ENCODE results near the gene CFLAR. TPM values are rescaled to one million over a fixed set of nuclear protein-coding genes. Genes with fewer than 3 reads are reported as not detected.

Gene CFLAR
- total and polyA plus RNA-seq, 8 donors: 34.6 to 101 (median 49.7) TPM

DNA sequence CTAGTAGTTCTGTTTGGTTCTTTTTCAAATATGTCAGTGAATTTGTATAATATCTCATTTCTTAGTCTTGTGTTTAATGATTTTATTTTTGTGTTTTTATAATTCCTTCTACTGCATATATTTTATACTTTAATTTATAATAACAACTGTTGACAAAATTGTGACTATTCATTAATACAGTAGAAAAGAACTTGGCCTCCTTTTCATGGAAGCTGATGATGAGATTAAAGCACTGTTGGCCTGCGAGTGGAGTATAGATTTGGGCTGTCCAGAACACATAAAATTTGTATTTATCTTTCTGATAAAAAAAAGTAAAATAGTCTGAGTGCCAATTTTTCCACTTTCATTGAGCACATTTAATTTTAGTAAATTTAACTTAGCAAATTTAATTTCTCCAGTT is 12.1 kb downstream of the CFLAR start:
- Histone ChIP-seq H3K27me3 (no peaks in the 10 kb centered on the region), H3K9me3 (no peaks in the 10 kb centered on the region), H3K36me3 (no peaks in the 10 kb centered on the region), H3K27ac (peak overlapping the region in 2 of 4 donors; percentile 74 to 78), H3K4me1 (peaks cover 31 to 65% (median 62%) of the 10 kb centered on the region in 3 donors), H3K4me3 (no peak overlapping the region)
- ATAC-seq: no peak
- FAIRE-seq: no peak
- DNase-seq: no peak
- TF ChIP-seq, protein P1, sequence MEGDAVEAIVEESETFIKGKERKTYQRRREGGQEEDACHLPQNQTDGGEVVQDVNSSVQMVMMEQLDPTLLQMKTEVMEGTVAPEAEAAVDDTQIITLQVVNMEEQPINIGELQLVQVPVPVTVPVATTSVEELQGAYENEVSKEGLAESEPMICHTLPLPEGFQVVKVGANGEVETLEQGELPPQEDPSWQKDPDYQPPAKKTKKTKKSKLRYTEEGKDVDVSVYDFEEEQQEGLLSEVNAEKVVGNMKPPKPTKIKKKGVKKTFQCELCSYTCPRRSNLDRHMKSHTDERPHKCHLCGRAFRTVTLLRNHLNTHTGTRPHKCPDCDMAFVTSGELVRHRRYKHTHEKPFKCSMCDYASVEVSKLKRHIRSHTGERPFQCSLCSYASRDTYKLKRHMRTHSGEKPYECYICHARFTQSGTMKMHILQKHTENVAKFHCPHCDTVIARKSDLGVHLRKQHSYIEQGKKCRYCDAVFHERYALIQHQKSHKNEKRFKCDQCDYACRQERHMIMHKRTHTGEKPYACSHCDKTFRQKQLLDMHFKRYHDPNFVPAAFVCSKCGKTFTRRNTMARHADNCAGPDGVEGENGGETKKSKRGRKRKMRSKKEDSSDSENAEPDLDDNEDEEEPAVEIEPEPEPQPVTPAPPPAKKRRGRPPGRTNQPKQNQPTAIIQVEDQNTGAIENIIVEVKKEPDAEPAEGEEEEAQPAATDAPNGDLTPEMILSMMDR (IDR thresholded peaks at IDR 0.05): no peak
- WGBS, 2 donors: 10 to 13% methylated on average over 1 of the region's 1 CpG
- intact Hi-C loops (cut with DNase I): no loop called here

DNA sequence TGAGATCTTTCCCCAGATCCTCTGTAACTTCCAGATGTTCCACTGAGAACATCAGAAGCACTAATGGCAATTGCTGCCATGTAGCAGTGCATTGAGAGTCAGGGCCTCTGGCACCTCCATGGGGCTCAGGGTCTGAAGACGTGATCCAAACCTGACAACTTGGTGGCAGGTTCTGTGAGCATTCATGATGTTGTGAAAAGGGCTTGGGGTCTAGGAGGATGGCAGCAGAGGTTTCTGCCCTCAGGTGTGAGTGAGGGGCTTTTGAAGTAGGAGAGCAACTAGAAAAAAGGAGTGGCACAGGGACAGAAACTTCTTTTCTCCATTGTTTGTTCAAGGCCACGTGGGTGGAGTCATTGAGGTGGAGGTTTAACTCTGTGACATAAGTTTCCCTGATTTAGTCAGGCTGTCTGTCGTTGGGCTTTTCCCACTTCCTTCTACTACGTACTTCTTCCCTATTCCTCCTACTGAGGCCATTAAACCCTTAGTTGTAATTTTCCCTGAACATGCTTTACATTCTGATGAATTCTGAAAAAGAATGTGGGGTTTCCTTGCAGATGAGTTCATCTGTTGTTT is 13.1 kb downstream of the CFLAR start:
- Histone ChIP-seq H3K4me3 (no peak overlapping the region), H3K9me3 (no peaks in the 10 kb centered on the region), H3K36me3 (no peaks in the 10 kb centered on the region), H3K4me1 (peaks cover 31 to 61% (median 54%) of the 10 kb centered on the region in 3 donors), H3K27ac (peak overlapping the region in 2 of 4 donors; percentile 74 to 78), H3K27me3 (no peaks in the 10 kb centered on the region)
- intact Hi-C loops (cut with DNase I): no loop called here
- no peak for FAIRE-seq
- DNase-seq: peak in 2 of 6 donors; percentile 31 to 64
- TF ChIP-seq, protein P1 (IDR thresholded peaks at IDR 0.05): no peak
- WGBS, 2 donors: 16 to 23% methylated on average over 4 of the region's 4 CpGs
- ATAC-seq: peak; percentile 59 to 71 (median 70)

DNA sequence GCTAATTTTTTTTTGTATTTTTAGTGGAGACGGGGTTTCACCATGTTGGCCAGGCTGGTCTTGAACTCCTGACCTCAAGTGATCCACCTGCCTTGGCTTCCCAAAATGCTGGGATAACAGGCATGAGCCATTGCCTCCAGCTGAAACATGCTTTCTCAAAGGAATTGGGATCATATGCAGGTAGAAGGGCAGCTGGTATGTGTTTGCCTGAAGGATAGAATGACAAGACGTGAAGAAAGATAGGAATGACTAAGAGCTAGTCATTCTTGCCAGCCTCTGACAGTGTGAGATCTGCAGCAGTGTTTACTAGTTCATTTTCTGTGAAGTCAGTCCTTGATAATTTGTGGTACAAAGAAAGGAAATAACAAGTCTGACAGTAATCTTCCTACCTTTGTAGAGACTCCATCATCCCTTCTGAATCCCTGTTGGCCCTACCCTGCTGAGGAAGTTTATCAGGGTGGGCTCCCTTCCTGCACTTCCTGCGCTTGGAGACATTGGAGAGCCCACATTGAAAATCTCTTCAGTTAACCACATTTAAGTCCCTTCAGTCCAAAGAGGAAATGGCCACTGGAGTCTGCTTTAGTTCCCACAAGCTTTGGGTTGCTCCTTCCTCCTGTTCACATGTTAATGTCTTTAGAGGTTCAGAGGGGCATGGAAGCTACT is 14.7 kb downstream of the CFLAR start:
- Histone ChIP-seq H3K9me3 (no peaks in the 10 kb centered on the region), H3K4me3 (no peak overlapping the region), H3K4me1 (peaks cover 24 to 46% (median 40%) of the 10 kb centered on the region in 3 donors), H3K36me3 (peaks cover 0 to 4% (median 0%) of the 10 kb centered on the region in 3 donors), H3K27me3 (no peaks in the 10 kb centered on the region), H3K27ac (peak overlapping the region in 2 of 4 donors; percentile 74 to 78)
- ATAC-seq (peak in 2 of 4 donors; percentile 8 to 15), FAIRE-seq (no peak), DNase-seq (no peak)
- intact Hi-C loops (cut with DNase I): no loop called here
- WGBS, 2 donors: 67 to 79% methylated on average over 3 of the region's 3 CpGs
- TF ChIP-seq, protein P1 (IDR thresholded peaks at IDR 0.05): no peak

DNA sequence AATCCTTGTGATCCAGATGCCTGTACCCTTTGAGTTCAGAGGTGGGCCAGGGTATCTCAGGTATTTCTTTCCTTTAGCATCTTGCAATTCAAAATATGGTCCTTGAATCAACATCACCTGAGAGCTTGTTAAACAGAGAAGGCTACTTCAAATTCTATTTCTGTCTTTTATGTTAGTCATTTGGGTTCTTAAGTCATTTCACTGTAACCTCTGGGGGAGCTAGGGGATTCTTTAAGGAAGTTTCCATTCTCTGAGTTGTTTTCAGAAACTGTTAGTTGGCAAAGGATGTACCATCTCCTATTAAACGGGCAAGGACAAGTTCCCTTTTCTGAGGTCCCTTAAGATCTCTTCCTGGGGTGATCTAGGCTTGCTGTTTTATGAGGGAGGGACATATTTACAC is 16.6 kb downstream of the CFLAR start:
- ATAC-seq: no peak
- no peak for FAIRE-seq
- Histone ChIP-seq H3K4me3 (no peak overlapping the region), H3K4me1 (peaks cover 10 to 32% (median 25%) of the 10 kb centered on the region in 3 donors), H3K27ac (no peak overlapping the region), H3K36me3 (peaks cover 0 to 23% (median 19%) of the 10 kb centered on the region in 3 donors), H3K27me3 (no peaks in the 10 kb centered on the region), H3K9me3 (no peaks in the 10 kb centered on the region)
- TF ChIP-seq, protein P1 (IDR thresholded peaks at IDR 0.05): no peak
- intact Hi-C loops (cut with DNase I): no loop called here
- 77 to 81% methylated on average over 1 of the region's 1 CpG for WGBS, 2 donors
- no peak for DNase-seq

DNA sequence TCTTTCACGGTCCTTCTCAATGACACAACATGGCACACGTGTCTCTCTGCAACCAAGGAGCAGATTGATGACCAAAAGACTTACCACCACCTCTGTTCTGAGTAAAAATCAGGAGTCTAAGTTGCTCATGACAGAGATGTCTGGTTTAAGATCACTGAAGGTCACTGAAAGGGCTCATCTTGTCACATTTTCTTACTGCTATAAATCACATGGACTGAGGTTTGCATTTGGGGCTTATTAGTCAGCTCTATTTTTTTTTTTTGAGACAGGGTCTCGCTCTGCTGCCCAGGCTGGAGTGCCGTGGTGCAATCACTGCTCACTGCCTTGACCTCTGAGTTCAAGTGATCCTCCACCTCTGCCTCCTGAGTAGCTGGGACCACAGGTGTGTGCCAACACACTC is 19.4 kb downstream of the CFLAR start:
- intact Hi-C loops (cut with DNase I): no loop called here
- ATAC-seq: no peak
- Histone ChIP-seq H3K9me3 (no peaks in the 10 kb centered on the region), H3K36me3 (peaks cover 0 to 52% (median 31%) of the 10 kb centered on the region in 3 donors), H3K4me3 (no peak overlapping the region), H3K4me1 (peaks cover 0 to 9% (median 4%) of the 10 kb centered on the region in 3 donors), H3K27me3 (no peaks in the 10 kb centered on the region), H3K27ac (no peak overlapping the region)
- no peak for DNase-seq
- 77 to 82% methylated on average over 4 of the region's 4 CpGs for WGBS, 2 donors
- TF ChIP-seq, protein P1 (IDR thresholded peaks at IDR 0.05): no peak
- no peak for FAIRE-seq
